Panc1 (cell line): ENCODE results near the gene PCED1A. TPM values are rescaled to one million over a fixed set of nuclear protein-coding genes. Genes with fewer than 3 reads are reported as not detected.

Experiments used
- ATAC-seq: fragments of 200-7000 bp; cut with Tn5 transposase; 2 replicates; pipeline ENCODE4 v1.9.1; 2020; ENCODE audit warnings: mild to moderate bottlenecking, moderate library complexity
- BruUV-seq: library from RNA; stranded (reverse); fragments of 400-500 nt; replicated peaks from 2 replicates; lab custom pipeline; 2021; lab: Mats Ljungman, UMichigan
- CTCF ChIA-PET: fragments of 300-600 bp; sonication (Branson Sonifier 250); formaldehyde crosslinking; loops from one replicate; lab custom pipeline; 2022; ENCODE audit warnings: antibody characterized with exemption; lab: Charles Lee
- POLR2A ChIA-PET: fragments of 300-600 bp; sonication (Branson Sonifier 250); formaldehyde crosslinking; loops from one replicate; lab custom pipeline; 2022; ENCODE audit warnings: antibody characterized with exemption; lab: Charles Lee
- DNase-seq: peaks from one replicate; pipeline ENCODE4 v3.0.0-alpha.2; 2010; ENCODE audit warnings: low read depth, low spot score
- H3K27ac ChIP-seq: 2 replicates; pipeline ENCODE4 v1.5.1; 2011; ENCODE audit warnings: mild to moderate bottlenecking, low read length, inconsistent platforms
- H3K27me3 ChIP-seq: fragments of 200-500 bp; sonication (Bioruptor generic); 2 replicates; pipeline ENCODE4 v1.6.0; 2014; ENCODE audit warnings: low read length, inconsistent platforms; ENCODE audit not compliant: control insufficient read depth, insufficient read depth
- H3K36me3 ChIP-seq: fragments of 200-500 bp; sonication (Bioruptor generic); 2 replicates; pipeline ENCODE4 v1.5.1; 2014; ENCODE audit warnings: inconsistent platforms, mild to moderate bottlenecking, low read length, moderate library complexity; ENCODE audit not compliant: control insufficient read depth, insufficient read depth
- H3K4me1 ChIP-seq: 2 replicates; pipeline ENCODE4 v1.5.1; 2011; ENCODE audit warnings: inconsistent platforms, mild to moderate bottlenecking, low read length, moderate library complexity; ENCODE audit not compliant: control insufficient read depth, insufficient read depth
- H3K4me3 ChIP-seq, 2 experiments: 2 replicates each; pipeline ENCODE4 v1.5.1; 2011 to 2012; ENCODE audit warnings: low read depth in 2 of 2, low read length in 2 of 2, mild to moderate bottlenecking in 2 of 2, inconsistent platforms in 1 of 2, moderate library complexity in 1 of 2
- H3K9me3 ChIP-seq: fragments of 200-500 bp; sonication (Bioruptor generic); 2 replicates; pipeline ENCODE4 v1.5.1; 2014; ENCODE audit warnings: low read depth, mild to moderate bottlenecking, inconsistent platforms, low read length, moderate library complexity; ENCODE audit not compliant: control insufficient read depth, insufficient read depth
- POLR2AphosphoS5 ChIP-seq: IDR thresholded peaks from 2 replicates; pipeline ENCODE4 v1.6.1; 2012; ENCODE audit warnings: mild to moderate bottlenecking, low read depth, low read length, moderate library complexity
- SIN3A ChIP-seq: IDR thresholded peaks from 2 replicates; pipeline ENCODE4 v1.6.1; 2012; ENCODE audit warnings: low read depth, mild to moderate bottlenecking, low read length, moderate library complexity, borderline replicate concordance; ENCODE audit not compliant: insufficient read depth
- TCF7L2 ChIP-seq: IDR thresholded peaks from 2 replicates; pipeline ENCODE4 v1.6.1; 2011; ENCODE audit warnings: mild to moderate bottlenecking, low read depth, low read length, inconsistent platforms
- in situ Hi-C: cut with HindIII; loops from 2 replicates; pipeline ENCODE4 v1.10.0; 2016; ENCODE audit warnings: low sequenced_read_pairs, low pct_unique_long_range_greater_than_20kb
- intact Hi-C: fragments of 100-400 bp; cut with micrococcal nuclease; formaldehyde crosslinking; loops from one replicate; pipeline ENCODE4 v1.10.0; 2022; ENCODE audit not compliant: unreplicated experiment
- total RNA-seq: library from RNA; stranded (reverse); gene quantifications from one replicate; pipeline ENCODE4 v1.2.1, GENCODE V29; 2021; ENCODE audit not compliant: unreplicated experiment
- TF ChIP-seq, protein P1 (sequence below): fragments of 450-650 bp; IDR thresholded peaks from 2 replicates; pipeline ENCODE4 v1.5.1; 2017; ENCODE audit warnings: mild to moderate bottlenecking
- TF ChIP-seq, protein P2 (sequence below), 2 experiments: IDR thresholded peaks; 2 replicates each; pipeline ENCODE4 v1.6.1; 2011 to 2012; ENCODE audit warnings: low read depth in 2 of 2, control low read depth in 1 of 2, low read length in 1 of 2, mild to moderate bottlenecking in 1 of 2, moderate library complexity in 1 of 2; ENCODE audit not compliant: insufficient read depth in 1 of 2

PCED1A gene
- total RNA-seq, 1 experiment from 2014 or later, result 42.1 TPM

DNA sequence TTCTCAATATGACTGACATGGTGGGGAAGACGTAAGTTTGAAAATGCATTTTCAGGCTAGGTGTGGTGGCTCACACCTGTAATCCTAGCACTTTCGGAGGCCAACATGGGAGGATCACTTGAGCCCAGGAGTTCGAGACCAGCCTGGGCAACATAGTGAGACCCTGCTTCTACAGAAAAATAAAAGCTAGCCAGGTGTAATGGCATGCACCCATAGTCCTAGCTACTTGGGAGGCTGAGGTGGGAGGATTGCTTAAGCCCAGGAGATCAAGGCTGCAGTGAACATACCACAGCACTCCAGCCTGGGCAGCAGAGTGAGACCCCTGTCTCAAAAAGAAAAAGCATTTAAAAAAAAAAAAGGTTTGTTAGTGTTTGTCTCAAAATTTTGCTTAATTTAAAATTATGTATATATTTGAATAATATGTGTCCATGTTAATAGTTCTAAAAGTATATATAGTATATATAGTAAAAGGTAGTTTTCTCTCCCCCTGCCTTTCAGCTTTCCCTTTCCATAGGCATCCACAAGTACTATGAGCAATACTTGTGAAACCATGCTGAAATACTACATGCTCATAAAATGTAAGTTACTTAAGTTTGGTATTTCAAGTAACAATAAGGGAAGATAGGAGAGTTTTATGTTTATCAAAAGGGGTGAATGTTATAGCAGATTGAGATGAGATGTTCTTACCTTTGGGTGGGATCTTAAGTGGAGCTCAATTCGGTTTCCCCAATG, 47.9 kb upstream of the PCED1A start:
- ATAC-seq, result no peak
- intact Hi-C loops, result no loop called here
- TF ChIP-seq, protein P1, sequence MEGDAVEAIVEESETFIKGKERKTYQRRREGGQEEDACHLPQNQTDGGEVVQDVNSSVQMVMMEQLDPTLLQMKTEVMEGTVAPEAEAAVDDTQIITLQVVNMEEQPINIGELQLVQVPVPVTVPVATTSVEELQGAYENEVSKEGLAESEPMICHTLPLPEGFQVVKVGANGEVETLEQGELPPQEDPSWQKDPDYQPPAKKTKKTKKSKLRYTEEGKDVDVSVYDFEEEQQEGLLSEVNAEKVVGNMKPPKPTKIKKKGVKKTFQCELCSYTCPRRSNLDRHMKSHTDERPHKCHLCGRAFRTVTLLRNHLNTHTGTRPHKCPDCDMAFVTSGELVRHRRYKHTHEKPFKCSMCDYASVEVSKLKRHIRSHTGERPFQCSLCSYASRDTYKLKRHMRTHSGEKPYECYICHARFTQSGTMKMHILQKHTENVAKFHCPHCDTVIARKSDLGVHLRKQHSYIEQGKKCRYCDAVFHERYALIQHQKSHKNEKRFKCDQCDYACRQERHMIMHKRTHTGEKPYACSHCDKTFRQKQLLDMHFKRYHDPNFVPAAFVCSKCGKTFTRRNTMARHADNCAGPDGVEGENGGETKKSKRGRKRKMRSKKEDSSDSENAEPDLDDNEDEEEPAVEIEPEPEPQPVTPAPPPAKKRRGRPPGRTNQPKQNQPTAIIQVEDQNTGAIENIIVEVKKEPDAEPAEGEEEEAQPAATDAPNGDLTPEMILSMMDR, result no peak
- TF ChIP-seq, protein P2, sequence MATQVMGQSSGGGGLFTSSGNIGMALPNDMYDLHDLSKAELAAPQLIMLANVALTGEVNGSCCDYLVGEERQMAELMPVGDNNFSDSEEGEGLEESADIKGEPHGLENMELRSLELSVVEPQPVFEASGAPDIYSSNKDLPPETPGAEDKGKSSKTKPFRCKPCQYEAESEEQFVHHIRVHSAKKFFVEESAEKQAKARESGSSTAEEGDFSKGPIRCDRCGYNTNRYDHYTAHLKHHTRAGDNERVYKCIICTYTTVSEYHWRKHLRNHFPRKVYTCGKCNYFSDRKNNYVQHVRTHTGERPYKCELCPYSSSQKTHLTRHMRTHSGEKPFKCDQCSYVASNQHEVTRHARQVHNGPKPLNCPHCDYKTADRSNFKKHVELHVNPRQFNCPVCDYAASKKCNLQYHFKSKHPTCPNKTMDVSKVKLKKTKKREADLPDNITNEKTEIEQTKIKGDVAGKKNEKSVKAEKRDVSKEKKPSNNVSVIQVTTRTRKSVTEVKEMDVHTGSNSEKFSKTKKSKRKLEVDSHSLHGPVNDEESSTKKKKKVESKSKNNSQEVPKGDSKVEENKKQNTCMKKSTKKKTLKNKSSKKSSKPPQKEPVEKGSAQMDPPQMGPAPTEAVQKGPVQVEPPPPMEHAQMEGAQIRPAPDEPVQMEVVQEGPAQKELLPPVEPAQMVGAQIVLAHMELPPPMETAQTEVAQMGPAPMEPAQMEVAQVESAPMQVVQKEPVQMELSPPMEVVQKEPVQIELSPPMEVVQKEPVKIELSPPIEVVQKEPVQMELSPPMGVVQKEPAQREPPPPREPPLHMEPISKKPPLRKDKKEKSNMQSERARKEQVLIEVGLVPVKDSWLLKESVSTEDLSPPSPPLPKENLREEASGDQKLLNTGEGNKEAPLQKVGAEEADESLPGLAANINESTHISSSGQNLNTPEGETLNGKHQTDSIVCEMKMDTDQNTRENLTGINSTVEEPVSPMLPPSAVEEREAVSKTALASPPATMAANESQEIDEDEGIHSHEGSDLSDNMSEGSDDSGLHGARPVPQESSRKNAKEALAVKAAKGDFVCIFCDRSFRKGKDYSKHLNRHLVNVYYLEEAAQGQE (IDR thresholded peaks at IDR 0.05; ENCODE audit: insufficient read depth in 1 of 2, low read depth in 2 of 2, low read length in 1 of 2), result no peak
- no peak for TF ChIP-seq SIN3A
- TF ChIP-seq POLR2AphosphoS5, result no peak
- no peak for TF ChIP-seq TCF7L2

DNA sequence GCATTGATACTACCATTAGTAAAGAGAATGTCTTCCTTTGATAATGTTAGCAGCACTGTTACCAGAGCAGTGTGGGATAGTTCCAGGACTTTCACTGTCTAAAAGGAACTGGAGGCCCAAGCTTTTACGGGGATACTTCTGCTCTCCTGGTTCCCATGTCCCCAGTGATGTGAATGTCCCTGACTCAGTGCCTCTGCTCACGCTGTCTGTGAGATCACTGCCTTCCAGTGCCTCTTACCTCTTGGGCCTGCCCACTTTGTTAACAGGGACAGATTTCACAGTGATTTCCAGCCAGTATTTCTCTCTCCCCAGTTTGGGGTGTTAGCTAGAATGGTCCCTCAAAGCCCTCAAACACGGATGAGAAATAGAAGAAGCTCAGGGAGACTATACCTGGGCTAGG, 47.3 kb upstream of the PCED1A start:
- no peak for TF ChIP-seq TCF7L2
- TF ChIP-seq POLR2AphosphoS5, result no peak
- TF ChIP-seq, protein P2 (IDR thresholded peaks at IDR 0.05; ENCODE audit: insufficient read depth in 1 of 2, low read depth in 2 of 2, low read length in 1 of 2), result no peak
- TF ChIP-seq SIN3A, result no peak
- TF ChIP-seq, protein P1, result no peak
- TSS peak; percentile 29 for BruUV-seq
- Histone ChIP-seq H3K36me3 (no peaks in the 10 kb centered on the region), H3K9me3 (no peaks in the 10 kb centered on the region), H3K4me1 (no peaks in the 10 kb centered on the region), H3K4me3 (no peak overlapping the region), H3K27me3 (no peaks in the 10 kb centered on the region), H3K27ac (no peak overlapping the region)
- in situ Hi-C loops, result no loop called here
- ChIA-PET CTCF (no interaction called here), POLR2A (no interaction called here)
- DNase-seq, result no peak
- intact Hi-C loops, result no loop called here
- ATAC-seq, result no peak

More for the DNA sequence above, 47.9 kb upstream of the PCED1A start:
- in situ Hi-C loops, result no loop called here
- POLR2A ChIA-PET, result no interaction called here
- no peak for DNase-seq
- Histone ChIP-seq H3K36me3 (no peaks in the 10 kb centered on the region), H3K27ac (no peak overlapping the region), H3K9me3 (no peaks in the 10 kb centered on the region), H3K4me1 (no peaks in the 10 kb centered on the region), H3K27me3 (no peaks in the 10 kb centered on the region), H3K4me3 (no peak overlapping the region)
- BruUV-seq, result no TSS peak
- CTCF ChIA-PET, result no interaction called here
